ENCODE data around the gene CASKIN1.

DNA sequence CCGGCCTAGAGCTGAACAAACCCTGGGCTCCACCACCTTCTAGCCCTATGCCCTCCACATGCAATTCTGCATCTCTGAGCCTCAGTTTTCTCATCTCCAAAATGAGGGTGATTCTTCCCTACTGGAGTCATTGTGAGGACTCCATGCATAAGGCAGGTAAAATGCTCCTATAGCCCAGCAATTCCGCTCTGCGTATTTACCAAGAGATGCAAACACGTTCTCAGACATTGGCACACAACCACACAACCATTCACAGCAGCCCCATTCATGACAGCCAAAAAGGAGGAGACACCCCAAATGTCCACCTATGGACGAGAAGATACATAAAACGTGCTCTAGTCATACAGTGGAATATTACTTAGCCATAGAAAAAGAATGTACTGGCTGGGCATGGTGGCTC is 3.9 kb upstream of the CASKIN1 start:
- TF ChIP-seq EGR1 (IDR thresholded peaks at IDR 0.05; ENCODE audit: borderline replicate concordance in 1 of 2, low read depth in 2 of 2, low read length in 2 of 2) (no peak), NFYB (IDR thresholded peaks at IDR 0.05; ENCODE audit: insufficient read depth, low read depth, low read length) (no peak), YY1 (IDR thresholded peaks at IDR 0.05; ENCODE audit: low read depth, low read length) (no peak), TAF1 (IDR thresholded peaks at IDR 0.05; ENCODE audit: borderline replicate concordance, low read depth, low read length) (no peak), SUPT20H (IDR thresholded peaks at IDR 0.05; ENCODE audit: borderline replicate concordance, control insufficient read depth, low read depth, low read length) (no peak), RUNX3 (IDR thresholded peaks at IDR 0.05; ENCODE audit: low read length) (no peak), FOXM1 (IDR thresholded peaks at IDR 0.05; ENCODE audit: low read depth, low read length) (no peak), CREM (IDR thresholded peaks at IDR 0.05; ENCODE audit: low read depth) (no peak), POLR2A (IDR thresholded peaks at IDR 0.05; ENCODE audit: low read depth, low read length) (no peak), CHD2 (IDR thresholded peaks at IDR 0.05; ENCODE audit: borderline replicate concordance, low read depth, low read length) (no peak), SRF (IDR thresholded peaks at IDR 0.05; ENCODE audit: low read depth in 2 of 2, low read length in 2 of 2) (no peak)
- TF ChIP-seq, protein P1, sequence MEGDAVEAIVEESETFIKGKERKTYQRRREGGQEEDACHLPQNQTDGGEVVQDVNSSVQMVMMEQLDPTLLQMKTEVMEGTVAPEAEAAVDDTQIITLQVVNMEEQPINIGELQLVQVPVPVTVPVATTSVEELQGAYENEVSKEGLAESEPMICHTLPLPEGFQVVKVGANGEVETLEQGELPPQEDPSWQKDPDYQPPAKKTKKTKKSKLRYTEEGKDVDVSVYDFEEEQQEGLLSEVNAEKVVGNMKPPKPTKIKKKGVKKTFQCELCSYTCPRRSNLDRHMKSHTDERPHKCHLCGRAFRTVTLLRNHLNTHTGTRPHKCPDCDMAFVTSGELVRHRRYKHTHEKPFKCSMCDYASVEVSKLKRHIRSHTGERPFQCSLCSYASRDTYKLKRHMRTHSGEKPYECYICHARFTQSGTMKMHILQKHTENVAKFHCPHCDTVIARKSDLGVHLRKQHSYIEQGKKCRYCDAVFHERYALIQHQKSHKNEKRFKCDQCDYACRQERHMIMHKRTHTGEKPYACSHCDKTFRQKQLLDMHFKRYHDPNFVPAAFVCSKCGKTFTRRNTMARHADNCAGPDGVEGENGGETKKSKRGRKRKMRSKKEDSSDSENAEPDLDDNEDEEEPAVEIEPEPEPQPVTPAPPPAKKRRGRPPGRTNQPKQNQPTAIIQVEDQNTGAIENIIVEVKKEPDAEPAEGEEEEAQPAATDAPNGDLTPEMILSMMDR (IDR thresholded peaks at IDR 0.05 in 2 of 3, conservative IDR thresholded peaks at IDR 0.05 in 1 of 3; ENCODE audit: control insufficient read depth in 2 of 3, extremely low read depth in 1 of 3, insufficient read depth in 1 of 3, low read depth in 3 of 3, low read length in 3 of 3): no peak
- TF ChIP-seq, protein P2, sequence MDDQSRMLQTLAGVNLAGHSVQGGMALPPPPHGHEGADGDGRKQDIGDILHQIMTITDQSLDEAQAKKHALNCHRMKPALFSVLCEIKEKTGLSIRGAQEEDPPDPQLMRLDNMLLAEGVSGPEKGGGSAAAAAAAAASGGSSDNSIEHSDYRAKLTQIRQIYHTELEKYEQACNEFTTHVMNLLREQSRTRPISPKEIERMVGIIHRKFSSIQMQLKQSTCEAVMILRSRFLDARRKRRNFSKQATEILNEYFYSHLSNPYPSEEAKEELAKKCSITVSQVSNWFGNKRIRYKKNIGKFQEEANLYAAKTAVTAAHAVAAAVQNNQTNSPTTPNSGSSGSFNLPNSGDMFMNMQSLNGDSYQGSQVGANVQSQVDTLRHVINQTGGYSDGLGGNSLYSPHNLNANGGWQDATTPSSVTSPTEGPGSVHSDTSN (IDR thresholded peaks at IDR 0.05; ENCODE audit: insufficient replicate concordance, low read depth, low read length): no peak
- TF ChIP-seq, protein P3, sequence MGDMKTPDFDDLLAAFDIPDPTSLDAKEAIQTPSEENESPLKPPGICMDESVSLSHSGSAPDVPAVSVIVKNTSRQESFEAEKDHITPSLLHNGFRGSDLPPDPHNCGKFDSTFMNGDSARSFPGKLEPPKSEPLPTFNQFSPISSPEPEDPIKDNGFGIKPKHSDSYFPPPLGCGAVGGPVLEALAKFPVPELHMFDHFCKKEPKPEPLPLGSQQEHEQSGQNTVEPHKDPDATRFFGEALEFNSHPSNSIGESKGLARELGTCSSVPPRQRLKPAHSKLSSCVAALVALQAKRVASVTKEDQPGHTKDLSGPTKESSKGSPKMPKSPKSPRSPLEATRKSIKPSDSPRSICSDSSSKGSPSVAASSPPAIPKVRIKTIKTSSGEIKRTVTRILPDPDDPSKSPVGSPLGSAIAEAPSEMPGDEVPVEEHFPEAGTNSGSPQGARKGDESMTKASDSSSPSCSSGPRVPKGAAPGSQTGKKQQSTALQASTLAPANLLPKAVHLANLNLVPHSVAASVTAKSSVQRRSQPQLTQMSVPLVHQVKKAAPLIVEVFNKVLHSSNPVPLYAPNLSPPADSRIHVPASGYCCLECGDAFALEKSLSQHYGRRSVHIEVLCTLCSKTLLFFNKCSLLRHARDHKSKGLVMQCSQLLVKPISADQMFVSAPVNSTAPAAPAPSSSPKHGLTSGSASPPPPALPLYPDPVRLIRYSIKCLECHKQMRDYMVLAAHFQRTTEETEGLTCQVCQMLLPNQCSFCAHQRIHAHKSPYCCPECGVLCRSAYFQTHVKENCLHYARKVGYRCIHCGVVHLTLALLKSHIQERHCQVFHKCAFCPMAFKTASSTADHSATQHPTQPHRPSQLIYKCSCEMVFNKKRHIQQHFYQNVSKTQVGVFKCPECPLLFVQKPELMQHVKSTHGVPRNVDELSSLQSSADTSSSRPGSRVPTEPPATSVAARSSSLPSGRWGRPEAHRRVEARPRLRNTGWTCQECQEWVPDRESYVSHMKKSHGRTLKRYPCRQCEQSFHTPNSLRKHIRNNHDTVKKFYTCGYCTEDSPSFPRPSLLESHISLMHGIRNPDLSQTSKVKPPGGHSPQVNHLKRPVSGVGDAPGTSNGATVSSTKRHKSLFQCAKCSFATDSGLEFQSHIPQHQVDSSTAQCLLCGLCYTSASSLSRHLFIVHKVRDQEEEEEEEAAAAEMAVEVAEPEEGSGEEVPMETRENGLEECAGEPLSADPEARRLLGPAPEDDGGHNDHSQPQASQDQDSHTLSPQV (IDR thresholded peaks at IDR 0.05): no peak
